Left hindlimb (tissue), 1 donor: ENCODE measurements around the gene CBLC.
"Not testable (repeated sequence)": the region's sequence is repeated elsewhere in the genome, so short reads cannot be mapped to it uniquely, and the experiment has no call there.

Experiments used
- DNase-seq: peaks from one replicate; pipeline ENCODE4 v3.0.0-alpha.2; 2018

Gene CBLC

GRCh38 chr19:44822177-44822576 is 44.5 kb downstream of the CBLC start:
- DNase-seq = no peak

GRCh38 chr19:44822670-44823372 is 45.1 kb downstream of the CBLC start:
- DNase-seq = no peak

GRCh38 chr19:44823373-44823698 is 45.6 kb downstream of the CBLC start:
- DNase-seq = no peak

- no peak for DNase-seq
These were observed 47.1 kb downstream of the CBLC start for GRCh38 chr19:44824761-44825160.

GRCh38 chr19:44832875-44833274 is 55.2 kb downstream of the CBLC start:
- DNase-seq = not testable (repeated sequence)

- not testable (repeated sequence) for DNase-seq
These were observed 56.7 kb downstream of the CBLC start for GRCh38 chr19:44834399-44834798.

GRCh38 chr19:44839276-44839675 is 61.6 kb downstream of the CBLC start:
- no peak for DNase-seq

GRCh38 chr19:44840811-44841210 is 63.1 kb downstream of the CBLC start:
- DNase-seq = no peak

- no peak for DNase-seq
These were observed 63.5 kb downstream of the CBLC start for GRCh38 chr19:44841231-44841630.

- DNase-seq = no peak
These were observed 67.6 kb downstream of the CBLC start for GRCh38 chr19:44845286-44845611.

- peak; percentile 99 for DNase-seq
These were observed 68.1 kb downstream of the CBLC start, which contains the start of gene NECTIN2 for GRCh38 chr19:44845612-44846454. TSS of gene NECTIN2 (plus strand) at chr19:44846297. CDS start at chr19:44846526, 229 bp downstream.

- DNase-seq = peak; percentile 70
These were observed 68.9 kb downstream of the CBLC start for GRCh38 chr19:44846455-44847143.

- DNase-seq = peak; percentile 71
These were observed 69.7 kb downstream of the CBLC start for GRCh38 chr19:44847144-44848035.

- peak; percentile 56 for DNase-seq
These were observed 70.5 kb downstream of the CBLC start for GRCh38 chr19:44848036-44848811.

- DNase-seq = no peak
These were observed 71.2 kb downstream of the CBLC start for GRCh38 chr19:44848812-44849447.
